Lower lobe of right lung (tissue), 2 donors: ENCODE measurements around the gene RSPH1. TPM values are rescaled to one million over a fixed set of nuclear protein-coding genes. Genes with fewer than 3 reads are reported as not detected.
A peak's percentile ranks its signal among the peaks of the same experiment; 100 is the strongest.

Experiments
- ATAC-seq, 2 donors: fragments of 200-7000 bp; cut with Tn5 transposase; one replicate each; pipeline ENCODE4 v1.9.1; 2020 to 2022; ENCODE audit warnings: mild to moderate bottlenecking in 2 of 2, moderate library complexity in 2 of 2
- DNase-seq: peaks from one replicate; pipeline ENCODE4 v3.0.0-alpha.2; 2020
- H3K27ac ChIP-seq: fragments of 200-600 bp; one replicate; pipeline ENCODE4 v1.8.0; 2022
- H3K27me3 ChIP-seq: fragments of 200-600 bp; one replicate; pipeline ENCODE4 v1.8.0; 2022; ENCODE audit warnings: low read depth
- H3K36me3 ChIP-seq: fragments of 200-600 bp; one replicate; pipeline ENCODE4 v1.8.0; 2022; ENCODE audit warnings: mild to moderate bottlenecking
- H3K4me1 ChIP-seq: fragments of 200-600 bp; one replicate; pipeline ENCODE4 v1.8.0; 2022
- H3K4me3 ChIP-seq: fragments of 200-600 bp; one replicate; pipeline ENCODE4 v1.8.0; 2022; ENCODE audit warnings: mild to moderate bottlenecking
- H3K9me3 ChIP-seq: fragments of 200-600 bp; one replicate; pipeline ENCODE4 v1.8.0; 2022
- intact Hi-C: fragments of 100-400 bp; cut with DNase I; formaldehyde crosslinking; loops from one replicate; pipeline ENCODE4 v1.11.0; 2022
- total RNA-seq: library from RNA; stranded (reverse); fragmentation: NEBNext Ultra II Directional; extraction: Animal tissue kit (Norgen Biotek cat#: 25700); gene quantifications from one replicate; pipeline ENCODE4 v1.2.1, GENCODE V29; 2021
- TF ChIP-seq, protein P1 (sequence below): fragments of 200-600 bp; IDR thresholded peaks from one replicate; pipeline ENCODE4 v1.8.0; 2022; ENCODE audit warnings: antibody characterized with exemption, mild to moderate bottlenecking
- donor health status: DM: no; HTN: yes; CAD: no; lungs with severe emphysema.

Gene RSPH1
- total RNA-seq, 1 donor from 2014 or later = 18.1 TPM

DNA sequence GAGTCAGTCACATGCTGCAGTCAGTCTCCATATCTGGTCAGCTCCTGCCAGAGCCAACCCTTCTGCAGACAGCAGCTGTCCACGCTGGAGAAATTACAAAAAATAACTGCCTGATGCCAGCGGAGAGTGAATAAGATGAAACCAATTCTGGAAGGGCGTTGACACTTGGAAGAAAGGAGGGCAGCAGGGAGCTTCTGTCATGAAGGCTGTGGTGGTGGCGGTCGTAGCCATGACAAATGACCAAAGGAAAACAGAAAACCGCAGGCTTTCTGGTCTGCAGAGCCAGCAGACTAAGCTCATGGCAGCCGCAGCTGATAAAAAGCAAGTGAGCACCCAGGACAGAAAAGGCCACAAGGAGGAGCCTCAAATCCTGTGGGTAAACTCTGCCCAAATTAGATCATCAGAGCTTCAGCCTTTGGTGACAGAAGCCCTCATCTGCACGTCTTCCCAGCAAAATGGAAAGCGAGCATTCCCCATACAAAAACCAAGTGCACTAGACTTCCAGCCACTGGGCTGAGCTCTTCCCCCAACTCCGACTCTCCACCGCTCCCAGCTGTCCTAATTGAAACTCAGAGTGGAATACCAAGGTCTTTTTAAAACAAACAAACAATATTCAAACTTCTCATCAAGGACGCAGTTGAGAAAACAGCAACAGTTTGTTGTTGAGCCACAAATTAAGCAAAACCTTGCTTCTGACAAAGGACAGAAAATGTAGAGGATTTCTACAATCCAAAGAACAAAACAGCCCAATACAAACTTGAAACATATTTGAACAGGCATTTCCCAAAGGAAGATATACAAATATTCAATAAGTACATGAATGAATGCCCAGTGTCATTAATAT, 28.7 kb downstream of the RSPH1 start:
- H3K9me3 ChIP-seq = no peaks in the 10 kb centered on the region
- intact Hi-C loops = no loop called here
- DNase-seq (no peak), ATAC-seq (no peak)
- no peak overlapping the region for H3K4me3 ChIP-seq
- H3K27ac ChIP-seq = no peak overlapping the region
- no peaks in the 10 kb centered on the region for H3K36me3 ChIP-seq
- H3K4me1 ChIP-seq = peaks cover 27% of the 10 kb centered on the region
- H3K27me3 ChIP-seq = no peaks in the 10 kb centered on the region
- TF ChIP-seq, protein P1, sequence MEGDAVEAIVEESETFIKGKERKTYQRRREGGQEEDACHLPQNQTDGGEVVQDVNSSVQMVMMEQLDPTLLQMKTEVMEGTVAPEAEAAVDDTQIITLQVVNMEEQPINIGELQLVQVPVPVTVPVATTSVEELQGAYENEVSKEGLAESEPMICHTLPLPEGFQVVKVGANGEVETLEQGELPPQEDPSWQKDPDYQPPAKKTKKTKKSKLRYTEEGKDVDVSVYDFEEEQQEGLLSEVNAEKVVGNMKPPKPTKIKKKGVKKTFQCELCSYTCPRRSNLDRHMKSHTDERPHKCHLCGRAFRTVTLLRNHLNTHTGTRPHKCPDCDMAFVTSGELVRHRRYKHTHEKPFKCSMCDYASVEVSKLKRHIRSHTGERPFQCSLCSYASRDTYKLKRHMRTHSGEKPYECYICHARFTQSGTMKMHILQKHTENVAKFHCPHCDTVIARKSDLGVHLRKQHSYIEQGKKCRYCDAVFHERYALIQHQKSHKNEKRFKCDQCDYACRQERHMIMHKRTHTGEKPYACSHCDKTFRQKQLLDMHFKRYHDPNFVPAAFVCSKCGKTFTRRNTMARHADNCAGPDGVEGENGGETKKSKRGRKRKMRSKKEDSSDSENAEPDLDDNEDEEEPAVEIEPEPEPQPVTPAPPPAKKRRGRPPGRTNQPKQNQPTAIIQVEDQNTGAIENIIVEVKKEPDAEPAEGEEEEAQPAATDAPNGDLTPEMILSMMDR = peak; percentile 32

DNA sequence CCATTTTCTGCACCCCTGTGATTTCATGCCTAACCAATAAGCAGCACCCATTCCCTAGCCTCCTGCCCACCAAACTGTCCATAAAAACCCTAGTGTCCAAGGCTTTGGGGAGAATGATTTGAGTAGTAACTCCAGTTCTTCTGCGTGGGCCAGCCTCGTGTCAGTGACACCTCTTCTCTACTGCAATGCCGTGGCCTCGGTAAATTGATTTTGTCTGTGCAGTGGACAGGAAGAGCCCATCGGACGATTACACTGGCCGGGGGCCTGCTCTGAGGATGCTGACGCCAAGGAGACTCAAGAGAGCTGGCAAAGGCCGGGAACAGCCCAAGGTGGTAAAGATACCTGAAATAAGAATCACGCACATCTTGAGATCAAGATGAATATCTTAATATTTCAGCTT, 29.3 kb downstream of the RSPH1 start:
- H3K9me3 ChIP-seq = no peaks in the 10 kb centered on the region
- H3K36me3 ChIP-seq = no peaks in the 10 kb centered on the region
- H3K27ac ChIP-seq = no peak overlapping the region
- no peak for DNase-seq
- H3K4me3 ChIP-seq = no peak overlapping the region
- intact Hi-C loops = no loop called here
- ATAC-seq = no peak
- H3K4me1 ChIP-seq = peaks cover 27% of the 10 kb centered on the region
- TF ChIP-seq, protein P1 = no peak
- H3K27me3 ChIP-seq = no peaks in the 10 kb centered on the region

DNA sequence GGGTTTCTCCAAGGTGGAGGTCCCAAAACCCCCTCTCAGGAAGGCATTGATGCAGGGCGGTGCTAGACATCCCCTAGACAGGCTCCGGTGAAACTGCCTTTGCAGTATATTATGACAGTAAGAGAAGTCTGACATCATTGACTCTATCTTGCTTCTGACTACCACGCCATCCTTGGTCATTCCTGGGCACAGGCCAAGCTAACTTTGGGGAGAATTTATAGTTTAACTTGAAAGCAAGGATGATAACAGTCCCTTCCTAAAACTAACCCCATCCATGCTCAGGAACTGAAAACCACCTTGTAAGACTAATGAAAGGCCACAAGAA, 30.3 kb downstream of the RSPH1 start:
- Histone ChIP-seq H3K4me3 (no peak overlapping the region), H3K36me3 (no peaks in the 10 kb centered on the region), H3K27ac (no peak overlapping the region), H3K9me3 (no peaks in the 10 kb centered on the region), H3K27me3 (no peaks in the 10 kb centered on the region), H3K4me1 (peaks cover 27% of the 10 kb centered on the region)
- ATAC-seq (no peak), DNase-seq (no peak)
- TF ChIP-seq, protein P1 = no peak
- intact Hi-C loops = no loop called here

DNA sequence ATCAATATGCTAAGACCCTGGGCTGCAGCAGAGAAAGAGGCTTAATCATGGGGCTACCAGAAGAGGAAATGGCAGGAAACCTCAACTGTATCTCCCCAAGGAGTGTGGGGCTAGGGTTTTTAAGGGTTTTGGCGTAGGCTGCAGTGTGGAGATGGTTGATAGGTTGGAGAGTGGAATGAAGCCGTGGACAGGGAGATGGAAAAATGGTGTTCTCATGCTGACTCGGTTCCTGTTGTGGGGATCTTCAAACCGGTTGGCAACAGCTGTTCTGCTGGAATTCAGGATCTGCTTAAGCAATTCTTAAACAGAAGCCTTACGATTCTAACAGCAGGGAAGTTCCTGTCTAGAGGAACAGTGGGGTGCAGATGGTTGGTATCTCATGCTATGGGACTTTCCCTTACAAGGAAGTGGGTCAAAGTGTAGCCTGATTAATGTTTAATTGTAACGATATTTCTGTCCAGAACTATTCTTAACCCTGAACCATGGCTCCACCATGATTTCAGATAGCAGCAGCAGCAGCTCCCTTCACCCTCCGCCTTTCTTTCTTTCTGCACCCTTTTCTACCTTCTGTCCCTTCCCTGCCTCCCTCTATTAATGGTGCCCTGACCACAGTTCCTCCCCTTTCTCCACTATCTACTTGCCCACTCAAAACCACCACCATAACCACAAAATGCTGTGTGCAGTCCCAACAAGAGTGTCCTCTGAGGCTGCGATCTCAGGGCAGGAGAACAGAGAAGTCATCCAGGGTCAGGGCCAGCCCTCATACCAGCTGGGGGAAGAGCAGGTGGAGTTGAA, 30.8 kb downstream of the RSPH1 start:
- Histone ChIP-seq H3K4me1 (peaks cover 27% of the 10 kb centered on the region), H3K27me3 (no peaks in the 10 kb centered on the region), H3K27ac (no peak overlapping the region), H3K4me3 (no peak overlapping the region), H3K9me3 (no peaks in the 10 kb centered on the region), H3K36me3 (no peaks in the 10 kb centered on the region)
- intact Hi-C loops = no loop called here
- peak; percentile 25 to 36 for ATAC-seq
- TF ChIP-seq, protein P1 = no peak
- DNase-seq = no peak

DNA sequence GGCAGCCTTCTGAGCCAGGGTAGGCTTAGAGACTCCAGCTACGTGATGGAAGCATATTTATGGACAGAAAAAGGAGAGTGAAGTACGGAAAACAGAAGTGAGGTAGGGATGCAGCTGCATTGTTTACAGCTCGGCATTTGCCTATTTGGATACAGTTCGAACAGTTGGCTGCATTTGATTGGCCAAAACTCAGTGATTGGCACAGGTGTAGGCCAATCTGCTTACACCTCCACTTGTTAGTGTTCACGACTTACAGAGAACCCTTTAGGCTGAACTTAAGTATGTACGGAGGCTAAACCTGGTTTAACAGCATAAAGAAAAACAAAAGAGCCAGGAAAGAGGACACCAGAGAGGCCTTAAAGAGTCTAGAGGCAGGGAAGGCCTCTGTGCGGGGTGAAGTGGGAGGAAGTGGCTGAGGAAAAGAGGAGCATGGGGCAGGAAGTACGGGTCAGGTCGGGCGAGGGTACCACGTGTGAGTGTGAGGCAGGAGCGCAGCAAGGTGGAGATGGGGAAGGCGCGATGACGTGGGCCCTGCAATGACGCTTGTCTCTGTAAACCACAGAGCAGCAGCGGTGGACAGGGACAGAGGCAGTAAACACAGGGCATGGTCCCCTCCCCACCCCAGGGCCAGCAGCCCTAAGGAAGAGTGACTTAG, 32.0 kb downstream of the RSPH1 start:
- TF ChIP-seq, protein P1 = no peak
- peak; percentile 56 to 58 for ATAC-seq
- Histone ChIP-seq H3K27me3 (no peaks in the 10 kb centered on the region), H3K9me3 (no peaks in the 10 kb centered on the region), H3K4me3 (no peak overlapping the region), H3K4me1 (peaks cover 27% of the 10 kb centered on the region), H3K36me3 (no peaks in the 10 kb centered on the region), H3K27ac (no peak overlapping the region)
- DNase-seq = peak; percentile 58
- intact Hi-C loops = no loop called here
